OCI-LY3 (cell line): ENCODE measurements around the gene MAFB.

Experiments used
- H2AFZ ChIP-seq: fragments of 200-600, 300-600 bp; shearing (Covaris generic); 2 replicates; pipeline ENCODE4 v1.6.0; 2014; ENCODE audit warnings: antibody characterized with exemption, low read depth, low read length
- H3K27ac ChIP-seq: fragments of 200-600, 300-600 bp; sonication (generic); 2 replicates; pipeline ENCODE4 v1.5.1; 2014; ENCODE audit warnings: mild to moderate bottlenecking, low read length, moderate library complexity, mixed read lengths
- H3K27me3 ChIP-seq: fragments of 200-600, 300-600 bp; sonication (generic); 2 replicates; pipeline ENCODE4 v1.6.1; 2014; ENCODE audit warnings: low read depth, low read length, mixed read lengths
- H3K36me3 ChIP-seq: fragments of 200-600, 300-600 bp; sonication (generic); replicated peaks from 2 replicates; pipeline ENCODE3; 2014; ENCODE audit warnings: low read depth, low read length, mixed read lengths
- H3K4me1 ChIP-seq: fragments of 300-600, 200-600 bp; sonication (generic); 2 replicates; pipeline ENCODE4 v1.6.1; 2014; ENCODE audit warnings: low read length, mixed read lengths
- H3K4me2 ChIP-seq: fragments of 200-600, 300-600 bp; sonication (generic); 2 replicates; pipeline ENCODE4 v1.6.1; 2014; ENCODE audit warnings: low read length, mixed read lengths
- H3K4me3 ChIP-seq: fragments of 300-600, 200-600 bp; sonication (generic); 2 replicates; pipeline ENCODE4 v1.5.1; 2014; ENCODE audit warnings: antibody characterized with exemption, mild to moderate bottlenecking, low read length, moderate library complexity
- H3K79me2 ChIP-seq: fragments of 300-600, 200-600 bp; shearing (Covaris generic); 2 replicates; pipeline ENCODE4 v1.6.1; 2014; ENCODE audit warnings: mild to moderate bottlenecking, low read length, mixed read lengths
- H3K9ac ChIP-seq: fragments of 300-600, 200-600 bp; shearing (Covaris generic); 2 replicates; pipeline ENCODE4 v1.6.0; 2014; ENCODE audit warnings: mild to moderate bottlenecking, low read length, moderate library complexity
- H3K9me3 ChIP-seq: fragments of 200-600, 300-600 bp; shearing (Covaris generic); 2 replicates; pipeline ENCODE4 v1.6.1; 2014; ENCODE audit warnings: low read length, mixed read lengths; ENCODE audit not compliant: insufficient read depth
- H4K20me1 ChIP-seq: fragments of 200-600, 300-600 bp; sonication (generic); 2 replicates; pipeline ENCODE4 v1.6.1; 2016; ENCODE audit warnings: low read length, mixed read lengths; ENCODE audit not compliant: insufficient read depth
- EZH2phosphoT487 ChIP-seq: fragments of 200-600 bp; shearing (Covaris generic); IDR thresholded peaks from 2 replicates; pipeline ENCODE4 v1.6.1; 2018; ENCODE audit warnings: antibody characterized with exemption, mixed run types, low read depth
- TF ChIP-seq, protein P1 (sequence below): fragments of 200-600, 300-600 bp; sonication (generic); IDR thresholded peaks from 2 replicates; pipeline ENCODE4 v1.5.1; 2014; ENCODE audit warnings: antibody characterized with exemption, low read length, low read depth

Gene MAFB

DNA sequence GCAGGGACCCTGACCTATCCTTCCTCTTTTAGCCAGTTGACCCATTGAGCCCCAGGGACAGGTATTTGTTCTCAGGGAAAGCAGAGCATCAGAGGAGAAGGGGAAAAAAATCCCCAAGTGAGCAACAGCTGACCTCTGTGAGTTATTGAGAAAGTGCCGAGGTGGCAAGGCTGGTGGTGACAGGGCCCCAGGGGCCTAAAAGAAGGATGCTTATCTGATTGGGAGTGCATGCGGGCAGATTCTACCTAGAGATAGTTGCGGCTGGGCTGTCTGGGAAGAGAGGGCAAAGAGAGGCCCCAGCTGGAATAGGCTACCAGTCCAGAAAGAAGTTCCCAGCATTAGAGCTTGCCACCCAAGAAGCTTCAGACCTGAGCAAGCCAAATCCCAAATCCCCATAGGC lies 26.5 kb upstream of the MAFB start:
- TF ChIP-seq, protein P1, sequence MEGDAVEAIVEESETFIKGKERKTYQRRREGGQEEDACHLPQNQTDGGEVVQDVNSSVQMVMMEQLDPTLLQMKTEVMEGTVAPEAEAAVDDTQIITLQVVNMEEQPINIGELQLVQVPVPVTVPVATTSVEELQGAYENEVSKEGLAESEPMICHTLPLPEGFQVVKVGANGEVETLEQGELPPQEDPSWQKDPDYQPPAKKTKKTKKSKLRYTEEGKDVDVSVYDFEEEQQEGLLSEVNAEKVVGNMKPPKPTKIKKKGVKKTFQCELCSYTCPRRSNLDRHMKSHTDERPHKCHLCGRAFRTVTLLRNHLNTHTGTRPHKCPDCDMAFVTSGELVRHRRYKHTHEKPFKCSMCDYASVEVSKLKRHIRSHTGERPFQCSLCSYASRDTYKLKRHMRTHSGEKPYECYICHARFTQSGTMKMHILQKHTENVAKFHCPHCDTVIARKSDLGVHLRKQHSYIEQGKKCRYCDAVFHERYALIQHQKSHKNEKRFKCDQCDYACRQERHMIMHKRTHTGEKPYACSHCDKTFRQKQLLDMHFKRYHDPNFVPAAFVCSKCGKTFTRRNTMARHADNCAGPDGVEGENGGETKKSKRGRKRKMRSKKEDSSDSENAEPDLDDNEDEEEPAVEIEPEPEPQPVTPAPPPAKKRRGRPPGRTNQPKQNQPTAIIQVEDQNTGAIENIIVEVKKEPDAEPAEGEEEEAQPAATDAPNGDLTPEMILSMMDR = no peak
- no peak for TF ChIP-seq EZH2phosphoT487
- Histone ChIP-seq H3K4me1 (peaks cover 60% of the 10 kb centered on the region), H3K27me3 (peaks cover 5% of the 10 kb centered on the region; the same call in 1 of the 2 replicates)

DNA sequence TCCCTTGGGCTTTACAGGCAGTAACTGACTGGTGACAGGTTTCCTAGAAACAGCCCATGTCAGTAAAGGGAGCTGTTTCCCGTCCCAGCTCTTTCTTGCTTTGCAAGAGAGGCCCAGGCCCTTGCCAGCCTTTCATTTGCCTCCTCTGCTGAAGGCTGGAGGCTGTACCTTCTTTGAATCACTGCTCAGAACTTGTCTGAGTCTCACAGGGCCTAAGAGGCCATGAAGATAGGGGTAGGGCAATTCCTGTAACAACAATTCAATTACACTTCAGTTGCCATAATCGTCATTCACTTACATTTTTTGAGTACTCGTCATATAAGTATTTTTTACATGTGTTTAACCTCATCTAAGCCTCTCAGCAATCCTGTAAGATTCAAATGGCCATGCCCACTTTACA lies 25.9 kb upstream of the MAFB start:
- TF ChIP-seq, protein P1 = no peak
- H3K79me2 ChIP-seq = no peaks in the 10 kb centered on the region

More for the DNA sequence above, 26.5 kb upstream of the MAFB start:
- Histone ChIP-seq H3K27ac (peak overlapping the region; percentile 69; the same call in 1 of the 2 replicates), H2AFZ (no peak overlapping the region), H3K36me3 (no peaks in the 10 kb centered on the region), H4K20me1 (no peaks in the 10 kb centered on the region), H3K79me2 (no peaks in the 10 kb centered on the region), H3K4me2 (no peak overlapping the region), H3K9me3 (no peaks in the 10 kb centered on the region), H3K4me3 (no peak overlapping the region), H3K9ac (no peak overlapping the region)

DNA sequence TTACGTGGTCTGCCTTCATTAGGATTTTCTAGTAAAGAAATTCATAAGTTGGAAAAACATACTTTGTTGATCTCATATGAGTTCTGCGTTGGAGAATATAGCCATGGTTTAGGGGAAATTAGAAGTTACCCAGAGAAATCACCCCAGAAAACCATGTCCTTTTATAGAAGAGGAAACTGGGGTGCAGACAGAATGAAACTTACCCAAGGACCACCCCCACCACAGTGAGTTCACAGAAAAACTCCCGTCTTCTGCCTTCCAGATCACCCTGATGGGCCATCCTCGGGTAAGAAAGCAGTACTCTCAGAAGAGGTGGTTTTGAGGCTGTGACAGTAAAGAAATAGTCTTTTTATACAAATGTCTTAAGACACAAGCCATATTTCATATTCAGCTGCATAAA lies 25.1 kb upstream of the MAFB start:
- no peak overlapping the region for H3K4me3 ChIP-seq
- H3K4me1 ChIP-seq = peaks cover 47% of the 10 kb centered on the region
- H2AFZ ChIP-seq = peak overlapping the region; percentile 50
- H3K4me2 ChIP-seq = peak overlapping the region; percentile 29
- peak overlapping the region; percentile 69 for H3K27ac ChIP-seq
- TF ChIP-seq, protein P1 = no peak
- no peak for TF ChIP-seq EZH2phosphoT487
- H3K27me3 ChIP-seq = peaks cover 9% of the 10 kb centered on the region; the same call in 1 of the 2 replicates
- H3K9me3 ChIP-seq = no peaks in the 10 kb centered on the region
- no peaks in the 10 kb centered on the region for H3K36me3 ChIP-seq
- H3K9ac ChIP-seq = peak overlapping the region; percentile 13; the same call in 1 of the 2 replicates
- no peaks in the 10 kb centered on the region for H3K79me2 ChIP-seq
- no peaks in the 10 kb centered on the region for H4K20me1 ChIP-seq

More for the DNA sequence above, 25.9 kb upstream of the MAFB start:
- no peak overlapping the region; the same call in 1 of the 2 replicates for H3K9ac ChIP-seq
- peak overlapping the region; percentile 69 for H3K27ac ChIP-seq
- no peak overlapping the region for H3K4me3 ChIP-seq
- H3K4me2 ChIP-seq = peak overlapping the region; percentile 29
- H2AFZ ChIP-seq = peak overlapping the region; percentile 50
- H3K27me3 ChIP-seq = peaks cover 9% of the 10 kb centered on the region; the same call in 1 of the 2 replicates
- H3K36me3 ChIP-seq = no peaks in the 10 kb centered on the region
- H4K20me1 ChIP-seq = no peaks in the 10 kb centered on the region
- peaks cover 55% of the 10 kb centered on the region for H3K4me1 ChIP-seq
- no peaks in the 10 kb centered on the region for H3K9me3 ChIP-seq

DNA sequence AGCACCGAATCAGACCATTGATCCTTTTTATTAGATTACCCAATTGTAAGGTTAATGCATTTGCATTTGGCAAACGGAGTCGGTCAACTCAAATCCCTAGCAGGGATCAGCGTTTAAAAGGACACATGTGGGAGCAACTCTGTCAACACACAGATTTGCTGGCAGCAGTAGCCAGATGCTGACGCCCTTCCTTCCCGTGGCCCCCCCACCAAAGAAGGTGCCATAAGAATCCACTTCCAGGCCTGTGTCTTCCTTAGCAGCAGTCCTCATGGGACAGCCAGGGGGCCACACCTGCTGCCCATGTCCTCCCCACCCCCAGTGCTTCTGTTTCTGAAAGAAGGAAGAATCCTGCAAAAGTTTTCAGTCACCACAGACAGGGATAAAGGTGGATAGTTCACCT lies 24.5 kb upstream of the MAFB start:
- peak overlapping the region; percentile 50 for H2AFZ ChIP-seq
- peak overlapping the region; percentile 29 for H3K4me2 ChIP-seq
- no peaks in the 10 kb centered on the region for H4K20me1 ChIP-seq
- H3K27ac ChIP-seq = peak overlapping the region; percentile 69
- no peaks in the 10 kb centered on the region for H3K9me3 ChIP-seq
- H3K4me3 ChIP-seq = no peak overlapping the region
- no peaks in the 10 kb centered on the region for H3K79me2 ChIP-seq
- no peak for TF ChIP-seq EZH2phosphoT487
- TF ChIP-seq, protein P1 = no peak
- H3K36me3 ChIP-seq = no peaks in the 10 kb centered on the region
- H3K27me3 ChIP-seq = peaks cover 9% of the 10 kb centered on the region; the same call in 1 of the 2 replicates
- H3K9ac ChIP-seq = peak overlapping the region; percentile 13; the same call in 1 of the 2 replicates
- peaks cover 41% of the 10 kb centered on the region for H3K4me1 ChIP-seq
